Measurements from ENCODE around the gene DIAPH3. TPM values are rescaled to one million over a fixed set of nuclear protein-coding genes. Genes with fewer than 3 reads are reported as not detected.

The DIAPH3 gene
- total RNA-seq, 2 experiments from 2014 or later = 21.7 to 23.2 TPM

DNA sequence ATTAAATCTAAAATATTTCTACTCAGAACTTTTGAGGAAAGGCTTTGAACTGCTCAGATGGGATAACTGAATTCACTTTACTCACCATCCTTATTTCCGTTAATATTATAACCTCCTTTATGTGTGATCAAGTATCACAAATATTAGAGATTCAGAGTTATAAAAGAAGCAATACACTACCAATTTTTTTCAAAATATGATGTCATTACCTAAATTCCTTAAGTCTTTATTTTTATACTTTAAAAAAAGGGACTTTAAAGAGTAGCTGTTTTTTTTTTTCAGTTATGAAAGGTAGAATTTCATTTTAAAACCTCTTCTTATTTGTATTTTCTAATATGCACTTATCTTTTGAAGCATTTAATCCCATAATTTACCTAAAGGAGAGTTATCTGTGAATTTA is 239.5 kb downstream of the DIAPH3 start:
- Mint-ChIP-seq H3K4me1 (no peaks in the 10 kb centered on the region), H3K4me3 (no peak overlapping the region)
- DNase-seq = no peak

DNA sequence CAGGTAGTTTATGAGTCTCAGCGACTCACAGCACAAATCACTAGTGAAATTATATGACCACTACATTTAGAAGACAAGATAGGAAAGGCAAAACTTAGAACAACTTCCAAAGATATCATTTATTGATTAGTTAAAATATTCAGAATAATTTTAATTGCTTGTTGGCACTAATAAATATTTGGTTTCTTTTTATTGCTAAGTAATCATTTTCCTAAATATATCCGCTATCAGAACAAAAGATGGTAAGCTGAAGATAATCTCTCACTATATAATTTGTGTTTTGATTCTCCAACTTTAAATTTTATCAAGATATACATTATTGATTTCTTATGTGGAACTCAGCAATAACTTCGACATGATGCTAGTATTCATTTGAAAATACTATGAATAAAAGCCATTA is 248.5 kb downstream of the DIAPH3 start:
- H3K9me3 Mint-ChIP-seq = no peaks in the 10 kb centered on the region

More for the DNA sequence above, 239.5 kb downstream of the DIAPH3 start:
- ChIA-PET CTCF (no interaction called here), POLR2A (no interaction called here)
- Mint-ChIP-seq H3K27me3 (no peaks in the 10 kb centered on the region), H3K9me3 (peaks cover 2% of the 10 kb centered on the region), H3K27ac (no peak overlapping the region), H3K36me3 (ENCODE audit: low read depth) (peaks cover 11% of the 10 kb centered on the region)

DNA sequence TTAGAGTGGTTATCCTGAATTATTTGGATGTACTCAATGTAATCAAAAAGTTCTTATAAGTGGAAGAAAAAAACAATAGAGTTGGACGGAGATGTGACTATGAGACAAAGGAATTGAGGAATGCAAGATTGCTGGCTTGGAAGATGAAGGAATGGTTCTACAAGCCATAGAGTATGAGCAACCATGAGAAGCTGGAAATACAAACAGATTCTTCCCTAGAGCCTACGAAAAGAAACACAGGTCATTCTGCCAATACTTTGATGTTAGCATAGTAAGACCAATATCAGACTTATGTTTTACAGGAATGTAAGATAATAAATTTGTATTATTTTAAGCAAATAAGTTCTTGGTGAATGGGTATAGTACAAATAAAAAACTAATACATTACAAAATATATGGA is 249.2 kb downstream of the DIAPH3 start:
- DNase-seq = no peak
- POLR2A ChIA-PET = no interaction called here
- CTCF ChIA-PET = interaction anchor here (1.0 kb wide), 1 partner anchor 8 kb away, joined by 3 read pairs; no protein-coding TSS in a partner anchor
- H3K27ac Mint-ChIP-seq = no peak overlapping the region
- no peaks in the 10 kb centered on the region for H3K4me1 Mint-ChIP-seq
- H3K9me3 Mint-ChIP-seq = no peaks in the 10 kb centered on the region
- no peaks in the 10 kb centered on the region for H3K27me3 Mint-ChIP-seq
- H3K4me3 Mint-ChIP-seq = no peak overlapping the region
- H3K36me3 Mint-ChIP-seq (ENCODE audit: low read depth) = peaks cover 12% of the 10 kb centered on the region

More for the DNA sequence above, 248.5 kb downstream of the DIAPH3 start:
- Mint-ChIP-seq H3K36me3 (ENCODE audit: low read depth) (peaks cover 9% of the 10 kb centered on the region), H3K4me3 (no peak overlapping the region), H3K4me1 (no peaks in the 10 kb centered on the region), H3K27me3 (no peaks in the 10 kb centered on the region), H3K27ac (no peak overlapping the region)
- ChIA-PET POLR2A (no interaction called here), CTCF (interaction anchor here (0.8 to 1.0 kb wide), 2 partner anchors 9 to 15 kb away, joined by 3 read pairs; no protein-coding TSS in a partner anchor)
- no peak for DNase-seq

DNA sequence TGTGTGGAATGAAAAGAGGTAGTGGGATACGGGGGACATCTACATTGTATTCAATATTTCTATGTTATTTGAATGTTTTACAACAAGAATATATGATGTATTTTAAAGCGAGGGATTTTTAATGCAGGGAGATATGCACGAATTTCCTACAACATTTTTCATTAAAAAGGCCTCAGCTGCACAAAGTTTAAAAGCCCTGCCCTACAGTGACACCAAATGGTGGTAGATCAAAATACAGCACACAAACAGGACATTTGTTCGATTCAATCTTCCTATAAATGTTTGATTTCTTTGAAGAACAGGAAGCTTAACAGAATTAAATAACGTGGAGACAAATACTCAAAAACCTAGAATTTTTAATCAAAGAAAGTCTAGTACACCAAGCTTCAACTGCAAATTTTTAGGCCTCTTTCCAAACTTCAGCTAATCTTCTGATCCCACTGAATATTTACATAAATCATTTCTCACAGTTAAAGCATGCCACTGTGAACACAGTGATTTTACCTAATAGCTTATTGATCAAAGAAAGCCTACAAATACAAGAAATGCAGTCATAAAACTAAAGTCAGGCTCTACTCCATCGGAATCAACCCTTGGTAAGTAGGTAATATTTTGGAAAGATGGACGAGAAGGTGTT is 257.2 kb downstream of the DIAPH3 start:
- Mint-ChIP-seq H3K4me3 (no peak overlapping the region), H3K27ac (no peak overlapping the region), H3K9me3 (no peaks in the 10 kb centered on the region), H3K36me3 (ENCODE audit: low read depth) (peaks cover 3% of the 10 kb centered on the region), H3K27me3 (no peaks in the 10 kb centered on the region), H3K4me1 (no peaks in the 10 kb centered on the region)
- ChIA-PET CTCF (interaction anchor here (0.8 to 1.7 kb wide), 7 partner anchors 8 to 525 kb away, joined by 3 to 8 read pairs (median 3); no protein-coding TSS in a partner anchor), POLR2A (no interaction called here)
- no peak for DNase-seq

DNA sequence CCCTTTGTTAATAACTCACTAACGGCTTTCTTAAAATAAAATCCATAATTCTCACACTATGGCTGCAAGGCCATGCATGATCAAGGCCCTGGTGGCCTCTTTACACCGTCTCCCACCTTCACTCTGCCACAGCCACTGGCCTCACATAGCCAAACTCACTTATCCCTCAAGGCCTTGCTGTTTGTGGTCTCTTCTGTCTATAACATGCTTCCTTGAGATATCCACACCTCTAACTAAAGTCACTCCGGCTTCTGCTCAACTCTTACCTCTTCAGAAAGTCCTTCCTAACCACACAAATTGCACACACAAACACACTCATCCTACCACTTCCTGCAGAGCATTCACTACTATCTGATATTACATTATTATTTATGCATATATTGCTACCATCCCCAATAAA is 262.5 kb downstream of the DIAPH3 start:
- Mint-ChIP-seq H3K4me1 (peaks cover 6% of the 10 kb centered on the region), H3K9me3 (no peaks in the 10 kb centered on the region), H3K4me3 (no peak overlapping the region), H3K36me3 (ENCODE audit: low read depth) (no peaks in the 10 kb centered on the region), H3K27ac (no peak overlapping the region), H3K27me3 (no peaks in the 10 kb centered on the region)
- ChIA-PET CTCF (no interaction called here), POLR2A (no interaction called here)
- DNase-seq = no peak

DNA sequence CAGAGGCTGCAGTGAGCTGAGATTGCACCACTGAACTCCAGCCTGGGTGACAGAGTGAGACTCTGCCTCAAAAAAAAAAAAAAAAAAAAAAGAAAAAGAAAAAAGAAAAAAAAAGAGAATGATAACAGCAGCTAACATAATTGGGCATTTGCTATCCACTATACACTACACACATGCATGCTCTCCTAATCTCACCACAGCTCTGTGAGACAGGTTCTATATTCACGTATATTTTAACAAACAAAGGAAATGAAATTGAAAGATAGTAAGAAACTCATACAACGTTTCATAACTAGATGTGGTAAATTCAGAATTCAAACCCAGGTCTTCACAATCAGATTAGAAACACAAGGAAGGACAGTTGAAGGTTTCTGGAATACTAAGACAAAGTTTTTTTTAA is 265.7 kb downstream of the DIAPH3 start:
- H3K27ac Mint-ChIP-seq = no peak overlapping the region
- no peak overlapping the region for H3K4me3 Mint-ChIP-seq
- no peaks in the 10 kb centered on the region for H3K9me3 Mint-ChIP-seq
- no peaks in the 10 kb centered on the region for H3K36me3 Mint-ChIP-seq (ENCODE audit: low read depth)
- POLR2A ChIA-PET = no interaction called here
- CTCF ChIA-PET = interaction anchor here (0.6 kb wide), 1 partner anchor 357 kb away, joined by 3 read pairs; no protein-coding TSS in a partner anchor
- H3K4me1 Mint-ChIP-seq = peaks cover 6% of the 10 kb centered on the region
- H3K27me3 Mint-ChIP-seq = no peaks in the 10 kb centered on the region
- DNase-seq = no peak

DNA sequence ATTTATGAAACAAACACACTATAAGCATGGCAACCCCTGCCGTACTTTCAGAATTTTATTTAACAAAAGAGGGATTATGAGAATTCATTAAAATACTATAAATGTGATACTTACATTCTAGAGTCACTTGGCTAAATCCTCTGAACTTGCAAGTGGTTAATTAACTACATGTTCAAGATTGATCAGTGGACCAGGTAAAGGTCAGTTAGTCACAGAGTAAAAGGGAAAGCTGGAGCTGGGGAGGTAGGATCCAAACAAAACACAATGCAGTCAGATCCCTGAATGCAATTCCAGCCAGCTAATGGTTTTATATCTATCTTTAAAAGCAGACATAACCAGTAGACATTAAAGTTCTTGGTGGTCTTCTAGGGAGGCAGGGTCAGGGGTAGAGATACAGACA is 270.5 kb downstream of the DIAPH3 start:
- POLR2A ChIA-PET = no interaction called here
- CTCF ChIA-PET = interaction anchor here (1.3 kb wide), 1 partner anchor 8 kb away, joined by 3 read pairs; no protein-coding TSS in a partner anchor
- Mint-ChIP-seq H3K4me1 (no peaks in the 10 kb centered on the region), H3K27ac (no peak overlapping the region), H3K9me3 (no peaks in the 10 kb centered on the region), H3K4me3 (no peak overlapping the region), H3K36me3 (ENCODE audit: low read depth) (no peaks in the 10 kb centered on the region), H3K27me3 (no peaks in the 10 kb centered on the region)
- DNase-seq = no peak

DNA sequence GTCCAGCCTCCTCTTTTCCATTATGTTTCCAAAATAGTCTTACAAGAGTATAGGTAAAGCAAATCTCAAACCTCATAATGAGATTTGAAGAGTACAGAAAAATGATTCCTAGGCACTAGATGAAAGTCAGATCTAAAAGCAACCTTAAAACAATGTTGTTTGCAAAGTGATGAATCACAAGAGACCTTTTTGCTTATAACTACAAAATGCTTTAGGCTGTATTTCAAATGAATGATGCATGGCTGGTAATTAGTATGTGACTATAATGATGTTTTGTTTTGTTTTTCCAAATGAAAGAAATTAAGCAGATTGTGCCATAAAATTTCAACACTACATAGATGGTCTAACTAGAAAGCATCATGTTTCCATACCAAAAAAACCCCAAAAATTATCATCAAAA is 272.7 kb downstream of the DIAPH3 start:
- no peak overlapping the region for H3K27ac Mint-ChIP-seq
- H3K36me3 Mint-ChIP-seq (ENCODE audit: low read depth) = peaks cover 3% of the 10 kb centered on the region
- no peak for DNase-seq
- no peaks in the 10 kb centered on the region for H3K9me3 Mint-ChIP-seq
- ChIA-PET POLR2A (no interaction called here), CTCF (no interaction called here)
- no peaks in the 10 kb centered on the region for H3K4me1 Mint-ChIP-seq
- H3K27me3 Mint-ChIP-seq = no peaks in the 10 kb centered on the region
- H3K4me3 Mint-ChIP-seq = no peak overlapping the region

DNA sequence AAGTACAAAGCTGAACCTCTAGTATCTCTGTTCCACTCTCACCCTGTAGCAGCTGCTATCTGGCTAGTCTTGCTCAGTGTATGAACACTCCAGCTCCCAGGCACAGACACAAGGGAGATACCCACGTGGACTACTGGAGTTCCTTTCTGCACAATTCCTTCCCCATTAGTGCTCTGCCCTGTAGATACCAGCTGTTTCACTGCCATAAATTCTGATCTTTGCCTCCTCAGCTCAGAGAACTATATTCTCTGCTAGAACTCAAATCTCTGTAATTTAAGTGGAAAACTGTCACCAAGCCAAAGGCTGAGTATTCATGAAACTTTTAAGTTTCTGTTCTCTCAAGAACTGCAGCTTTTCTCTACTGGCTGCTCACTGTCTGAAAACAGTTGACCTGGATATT is 273.7 kb downstream of the DIAPH3 start:
- H3K4me1 Mint-ChIP-seq = no peaks in the 10 kb centered on the region
- peaks cover 3% of the 10 kb centered on the region for H3K36me3 Mint-ChIP-seq (ENCODE audit: low read depth)
- CTCF ChIA-PET = no interaction called here
- H3K4me3 Mint-ChIP-seq = no peak overlapping the region
- H3K27me3 Mint-ChIP-seq = no peaks in the 10 kb centered on the region
- H3K27ac Mint-ChIP-seq = no peak overlapping the region
- DNase-seq = no peak
- no peaks in the 10 kb centered on the region for H3K9me3 Mint-ChIP-seq
- POLR2A ChIA-PET = no interaction called here

DNA sequence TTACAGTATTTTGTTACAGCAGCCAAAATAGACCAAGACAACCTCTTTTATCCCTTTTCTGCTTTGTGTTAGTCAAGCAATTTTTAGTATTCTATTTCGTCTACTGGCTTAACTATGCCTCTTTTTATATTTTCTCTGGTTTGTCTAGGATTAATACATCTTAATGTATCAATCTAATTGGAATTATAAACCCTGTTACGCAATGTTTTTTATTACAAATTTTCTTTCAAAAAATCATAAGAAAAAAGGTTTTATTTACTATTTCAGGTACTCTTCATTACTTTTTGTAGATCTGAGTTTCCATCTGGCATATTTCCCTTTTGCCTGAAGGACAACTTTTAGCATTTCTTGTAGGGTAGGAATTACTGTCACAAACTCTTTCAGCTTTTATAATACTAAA is 275.3 kb downstream of the DIAPH3 start:
- Mint-ChIP-seq H3K36me3 (ENCODE audit: low read depth) (peaks cover 3% of the 10 kb centered on the region), H3K27ac (no peak overlapping the region), H3K9me3 (no peaks in the 10 kb centered on the region), H3K27me3 (no peaks in the 10 kb centered on the region), H3K4me3 (no peak overlapping the region), H3K4me1 (no peaks in the 10 kb centered on the region)
- DNase-seq = no peak
- POLR2A ChIA-PET = no interaction called here
- CTCF ChIA-PET = no interaction called here

DNA sequence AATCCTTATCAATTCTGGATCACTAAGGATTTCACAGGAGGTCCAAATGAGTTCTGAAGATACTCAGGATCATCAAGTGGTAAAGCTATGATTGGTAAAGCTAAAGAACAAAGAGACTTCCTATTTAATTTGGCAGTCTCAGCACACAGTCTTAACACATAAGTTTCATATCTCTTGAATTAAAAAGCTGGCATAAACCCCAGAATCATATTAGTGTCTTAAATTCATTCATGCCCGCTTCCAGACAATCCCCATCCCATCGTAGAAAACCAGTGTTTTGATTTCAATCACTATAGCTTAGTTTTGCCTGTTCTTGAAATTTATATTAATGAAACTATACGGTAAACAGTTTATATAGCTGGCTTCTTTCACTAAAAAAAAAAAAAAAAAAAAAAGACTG is 278.7 kb downstream of the DIAPH3 start:
- no peak for DNase-seq
- H3K4me1 Mint-ChIP-seq = no peaks in the 10 kb centered on the region
- peaks cover 3% of the 10 kb centered on the region for H3K36me3 Mint-ChIP-seq (ENCODE audit: low read depth)
- ChIA-PET CTCF (interaction anchor here (0.7 to 1.2 kb wide), 2 partner anchors 9 to 78 kb away, joined by 3 to 5 read pairs; no protein-coding TSS in a partner anchor), POLR2A (no interaction called here)
- H3K9me3 Mint-ChIP-seq = no peaks in the 10 kb centered on the region
- no peaks in the 10 kb centered on the region for H3K27me3 Mint-ChIP-seq
- no peak overlapping the region for H3K27ac Mint-ChIP-seq
- no peak overlapping the region for H3K4me3 Mint-ChIP-seq

DNA sequence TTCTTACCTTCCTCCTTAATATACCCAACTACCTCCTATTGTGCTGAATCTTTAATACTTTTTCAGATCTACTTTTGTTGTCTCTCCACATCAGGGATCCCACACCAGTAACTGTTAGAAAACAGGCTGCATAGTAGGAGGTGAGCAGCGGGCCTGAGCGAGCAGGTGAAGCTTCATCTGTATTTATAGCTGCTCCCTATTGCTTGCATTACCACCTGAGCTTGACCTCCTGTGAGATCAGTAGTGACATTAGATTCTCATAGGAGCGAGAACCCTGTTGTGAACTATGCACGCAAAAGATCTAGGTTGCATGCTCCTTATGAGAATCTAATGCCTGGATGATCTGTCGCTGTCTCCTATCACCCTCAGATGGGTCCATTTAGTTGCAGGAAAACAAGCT is 279.8 kb downstream of the DIAPH3 start:
- H3K4me3 Mint-ChIP-seq = no peak overlapping the region
- ChIA-PET POLR2A (no interaction called here), CTCF (interaction anchor here (0.5 kb wide), 1 partner anchor 683 kb away, joined by 4 read pairs; no protein-coding TSS in a partner anchor)
- no peaks in the 10 kb centered on the region for H3K4me1 Mint-ChIP-seq
- no peak for DNase-seq
- no peak overlapping the region for H3K27ac Mint-ChIP-seq
- H3K27me3 Mint-ChIP-seq = no peaks in the 10 kb centered on the region
- H3K9me3 Mint-ChIP-seq = no peaks in the 10 kb centered on the region
- peaks cover 3% of the 10 kb centered on the region for H3K36me3 Mint-ChIP-seq (ENCODE audit: low read depth)

DNA sequence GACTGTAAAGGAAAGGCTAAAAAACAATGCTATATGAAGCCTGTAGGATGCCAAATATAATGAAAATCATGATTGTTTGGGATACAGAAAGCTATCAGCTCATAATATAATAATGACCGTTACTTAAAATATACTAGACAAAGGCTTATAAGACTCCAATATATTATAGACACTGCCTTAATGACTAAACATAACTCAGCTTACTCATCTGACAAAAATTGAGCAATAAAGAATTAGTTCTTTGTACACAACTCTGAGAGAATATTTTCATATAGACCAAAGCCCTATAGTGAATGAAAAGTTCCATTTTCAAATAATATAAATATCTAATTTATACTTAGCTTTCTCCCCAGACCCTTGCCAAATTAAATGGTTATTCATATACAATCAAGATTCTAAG is 283.3 kb downstream of the DIAPH3 start:
- H3K9me3 Mint-ChIP-seq = no peaks in the 10 kb centered on the region
- no peak for DNase-seq
- CTCF ChIA-PET = no interaction called here
- H3K36me3 Mint-ChIP-seq (ENCODE audit: low read depth) = peaks cover 16% of the 10 kb centered on the region
- H3K27me3 Mint-ChIP-seq = no peaks in the 10 kb centered on the region
- no peak overlapping the region for H3K4me3 Mint-ChIP-seq
- POLR2A ChIA-PET = interaction anchor here (0.6 kb wide), 1 partner anchor 101 kb away, joined by 3 read pairs; no protein-coding TSS in a partner anchor
- H3K4me1 Mint-ChIP-seq = no peaks in the 10 kb centered on the region
- H3K27ac Mint-ChIP-seq = no peak overlapping the region

DNA sequence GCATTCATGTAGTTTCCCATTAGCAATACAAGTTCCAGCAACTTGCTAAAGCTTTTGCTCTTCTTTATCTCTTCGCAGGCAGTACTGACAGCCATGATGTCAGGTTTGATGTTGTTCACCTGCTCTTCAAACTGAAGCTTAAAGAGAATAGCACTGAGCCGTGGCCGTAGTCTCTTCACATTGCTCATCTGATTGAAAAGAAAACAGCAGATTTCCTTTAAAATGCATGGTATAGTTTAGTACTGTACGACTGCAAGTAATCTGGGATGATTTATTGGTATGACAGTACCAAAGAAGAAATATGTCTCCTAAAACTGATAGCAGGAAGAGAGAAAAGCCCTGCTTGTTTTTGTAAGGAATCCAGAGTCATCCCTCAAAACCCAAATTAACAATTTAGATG is 284.4 kb downstream of the DIAPH3 start:
- Mint-ChIP-seq H3K27ac (no peak overlapping the region), H3K9me3 (no peaks in the 10 kb centered on the region), H3K4me1 (no peaks in the 10 kb centered on the region), H3K27me3 (no peaks in the 10 kb centered on the region), H3K36me3 (ENCODE audit: low read depth) (peaks cover 22% of the 10 kb centered on the region), H3K4me3 (no peak overlapping the region)
- ChIA-PET POLR2A (no interaction called here), CTCF (no interaction called here)
- no peak for DNase-seq

Measured in activated CD4-positive, alpha-beta memory T cell treated with anti-CD3 and anti-CD28 coated beads, Interleukin-2, amount 10 ng/mL, durations not matched to agents 7 days and 5 days (primary cell).